Stimulated activated CD4-positive, alpha-beta T cell treated with anti-CD3 and anti-CD28 coated beads, Interleukin-1b, Interleukin-23, amount 100 ng/mL, for 24 hours (primary cell): ENCODE measurements around the gene TSHZ2.

Experiments
- DNase-seq, 4 experiments: peaks; one replicate each; pipeline ENCODE4 v3.0.0-alpha.2; 2020; ENCODE audit warnings: low read depth in 4 of 4, low spot score in 1 of 4

The TSHZ2 gene

GRCh38 chr20:52972190-52972937 lies at the start of gene TSHZ2:
Gene TSHZ2 (plus strand): TSS chr20:52972358. CDS start chr20:52973294, 936 bp downstream.
- DNase-seq, result peak in 3 of 4 experiments; percentile 19 to 48 (median 42)

- DNase-seq, result no peak
These were observed 49.7 kb upstream of the TSHZ2 start for GRCh38 chr20:52922436-52922835.

- DNase-seq, result peak in 1 of 4 experiments; percentile 6
These were observed 48.8 kb upstream of the TSHZ2 start for GRCh38 chr20:52923123-52923937.

GRCh38 chr20:52924411-52925271 lies 47.5 kb upstream of the TSHZ2 start:
- no peak for DNase-seq

- DNase-seq, result no peak
These were observed 45.7 kb upstream of the TSHZ2 start for GRCh38 chr20:52926505-52926904.

GRCh38 chr20:52933867-52934266 lies 38.3 kb upstream of the TSHZ2 start:
- no peak for DNase-seq

- no peak for DNase-seq
These were observed 35.5 kb upstream of the TSHZ2 start for GRCh38 chr20:52936351-52937340.

GRCh38 chr20:52937591-52938100 lies 34.5 kb upstream of the TSHZ2 start:
- DNase-seq, result no peak

GRCh38 chr20:52939141-52939540 lies 33.0 kb upstream of the TSHZ2 start:
- no peak for DNase-seq

GRCh38 chr20:52941808-52942207 lies 30.4 kb upstream of the TSHZ2 start:
- DNase-seq, result no peak

GRCh38 chr20:52943185-52943841 lies 28.8 kb upstream of the TSHZ2 start:
- no peak for DNase-seq

GRCh38 chr20:52945268-52945667 lies 26.9 kb upstream of the TSHZ2 start:
- DNase-seq, result no peak

GRCh38 chr20:52945862-52946522 lies 26.2 kb upstream of the TSHZ2 start:
- no peak for DNase-seq

GRCh38 chr20:52948491-52948890 lies 23.7 kb upstream of the TSHZ2 start:
- no peak for DNase-seq

- DNase-seq, result no peak
These were observed 19.1 kb upstream of the TSHZ2 start for GRCh38 chr20:52953020-52953419.

GRCh38 chr20:52954849-52955248 lies 17.3 kb upstream of the TSHZ2 start:
- no peak for DNase-seq

GRCh38 chr20:52958211-52958610 lies 13.9 kb upstream of the TSHZ2 start:
- no peak for DNase-seq

- DNase-seq, result no peak
These were observed 13.0 kb upstream of the TSHZ2 start for GRCh38 chr20:52959125-52959524.

- DNase-seq, result no peak
These were observed 10.0 kb upstream of the TSHZ2 start for GRCh38 chr20:52962183-52962582.
